ENCODE data around the gene ZNF324. TPM values are rescaled to one million over a fixed set of nuclear protein-coding genes. Genes with fewer than 3 reads are reported as not detected.
"Not testable (repeated sequence)": the region's sequence is repeated elsewhere in the genome, so short reads cannot be mapped to it uniquely, and the experiment has no call there.

ZNF324 gene
- total RNA-seq, 3 donors from 2014 or later (not counting 1 experiment from before 2014, with no cell fraction given), result 21.3 to 23.7 (median 23.3) TPM

- 100% methylated on average over 1 of the region's 2 CpGs for WGBS (ENCODE audit: insufficient coverage)
- peaks cover 3 to 4% of the 10 kb centered on the region in 2 donors for H3K4me1 Mint-ChIP-seq
- no peaks in the 10 kb centered on the region for H3K27me3 Mint-ChIP-seq (ENCODE audit: low read depth in 2 of 2)
- H3K27ac Mint-ChIP-seq, result no peak overlapping the region
- Histone ChIP-seq H3K27ac (ENCODE audit: low read length) (no peak overlapping the region), H3K4me1 (ENCODE audit: control insufficient read depth, insufficient read depth, low read length) (peaks cover 4% of the 10 kb centered on the region), H3K9me3 (ENCODE audit: control insufficient read depth, insufficient read depth, low read length) (peaks cover 88% of the 10 kb centered on the region), H3K36me3 (ENCODE audit: control insufficient read depth, insufficient read depth, low read length) (peaks cover 31% of the 10 kb centered on the region), H3K4me3 (ENCODE audit: low read length) (no peak overlapping the region), H3K27me3 (ENCODE audit: control insufficient read depth, insufficient read depth, low read length) (no peaks in the 10 kb centered on the region)
- peaks cover 7 to 17% of the 10 kb centered on the region in 2 donors for H3K9me3 Mint-ChIP-seq
- no peak overlapping the region for H3K4me3 Mint-ChIP-seq
- DNase-seq, result no peak
- peaks cover 50% of the 10 kb centered on the region for H3K36me3 Mint-ChIP-seq
- TF ChIP-seq, protein P1, sequence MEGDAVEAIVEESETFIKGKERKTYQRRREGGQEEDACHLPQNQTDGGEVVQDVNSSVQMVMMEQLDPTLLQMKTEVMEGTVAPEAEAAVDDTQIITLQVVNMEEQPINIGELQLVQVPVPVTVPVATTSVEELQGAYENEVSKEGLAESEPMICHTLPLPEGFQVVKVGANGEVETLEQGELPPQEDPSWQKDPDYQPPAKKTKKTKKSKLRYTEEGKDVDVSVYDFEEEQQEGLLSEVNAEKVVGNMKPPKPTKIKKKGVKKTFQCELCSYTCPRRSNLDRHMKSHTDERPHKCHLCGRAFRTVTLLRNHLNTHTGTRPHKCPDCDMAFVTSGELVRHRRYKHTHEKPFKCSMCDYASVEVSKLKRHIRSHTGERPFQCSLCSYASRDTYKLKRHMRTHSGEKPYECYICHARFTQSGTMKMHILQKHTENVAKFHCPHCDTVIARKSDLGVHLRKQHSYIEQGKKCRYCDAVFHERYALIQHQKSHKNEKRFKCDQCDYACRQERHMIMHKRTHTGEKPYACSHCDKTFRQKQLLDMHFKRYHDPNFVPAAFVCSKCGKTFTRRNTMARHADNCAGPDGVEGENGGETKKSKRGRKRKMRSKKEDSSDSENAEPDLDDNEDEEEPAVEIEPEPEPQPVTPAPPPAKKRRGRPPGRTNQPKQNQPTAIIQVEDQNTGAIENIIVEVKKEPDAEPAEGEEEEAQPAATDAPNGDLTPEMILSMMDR (IDR thresholded peaks at IDR 0.05), result no peak
- no peak for ATAC-seq
- intact Hi-C loops (cut with micrococcal nuclease), result no loop called here
Measured at GRCh38 chr19:58434217-58434616, 32.7 kb upstream of the ZNF324 start.

- Histone ChIP-seq H3K36me3 (ENCODE audit: control insufficient read depth, insufficient read depth, low read length) (peaks cover 18% of the 10 kb centered on the region), H3K4me1 (ENCODE audit: control insufficient read depth, insufficient read depth, low read length) (peaks cover 19% of the 10 kb centered on the region), H3K27ac (ENCODE audit: low read length) (peak within 1 kb of the TSS; percentile 87), H3K27me3 (ENCODE audit: control insufficient read depth, insufficient read depth, low read length) (no peaks in the 10 kb centered on the region), H3K4me3 (ENCODE audit: low read length) (peak within 1 kb of the TSS; percentile 60), H3K9me3 (ENCODE audit: control insufficient read depth, insufficient read depth, low read length) (peaks cover 40% of the 10 kb centered on the region)
- DNase-seq (peak; percentile 92 to 99), ATAC-seq (peak; percentile 94 to 98 (median 96))
- Mint-ChIP-seq H3K4me3 (peak within 1 kb of the TSS; percentile 98), H3K4me1 (peaks cover 25 to 27% of the 10 kb centered on the region in 2 donors), H3K9me3 (peaks cover 10 to 15% of the 10 kb centered on the region in 2 donors), H3K27ac (peak within 1 kb of the TSS; percentile 97 to 98), H3K36me3 (peaks cover 34% of the 10 kb centered on the region), H3K27me3 (ENCODE audit: low read depth in 2 of 2) (peaks cover 0 to 6% of the 10 kb centered on the region in 2 donors)
- intact Hi-C loops (cut with micrococcal nuclease), result loop anchor here (1.0 to 2.0 kb wide), 6 partner anchors 11 to 59 kb away; partner anchors contain the start of genes RPS5, ZNF324B and ZNF837
- 7% methylated on average over 59 of the region's 59 CpGs for WGBS (ENCODE audit: insufficient coverage)
- TF ChIP-seq, protein P1 (IDR thresholded peaks at IDR 0.05), result no peak
Measured at GRCh38 chr19:58439576-58440554, 27.0 kb upstream of the ZNF324 start, which contains the start of gene ZNF132. TSS of gene ZNF132 (minus strand) at chr19:58440153. CDS start at chr19:58439821, 332 bp downstream.

GRCh38 chr19:58440556-58440955 lies 26.3 kb upstream of the ZNF324 start:
- TF ChIP-seq, protein P1 (IDR thresholded peaks at IDR 0.05), result no peak
- intact Hi-C loops (cut with micrococcal nuclease), result loop anchor here (1.0 to 2.0 kb wide), 6 partner anchors 11 to 59 kb away; partner anchors contain the start of genes RPS5, ZNF324B and ZNF837
- H3K36me3 Mint-ChIP-seq, result peaks cover 27% of the 10 kb centered on the region
- peak overlapping the region; percentile 60 for H3K4me3 ChIP-seq (ENCODE audit: low read length)
- H3K4me1 ChIP-seq (ENCODE audit: control insufficient read depth, insufficient read depth, low read length), result peaks cover 19% of the 10 kb centered on the region
- WGBS (ENCODE audit: insufficient coverage), result 19% methylated on average over 31 of the region's 31 CpGs
- H3K4me3 Mint-ChIP-seq, result peak overlapping the region; percentile 98
- no peaks in the 10 kb centered on the region for H3K27me3 ChIP-seq (ENCODE audit: control insufficient read depth, insufficient read depth, low read length)
- peak overlapping the region; percentile 97 to 98 for H3K27ac Mint-ChIP-seq
- peaks cover 25 to 27% of the 10 kb centered on the region in 2 donors for H3K4me1 Mint-ChIP-seq
- H3K9me3 Mint-ChIP-seq, result peaks cover 10 to 15% of the 10 kb centered on the region in 2 donors
- no peak for DNase-seq
- no peak for ATAC-seq
- H3K27me3 Mint-ChIP-seq (ENCODE audit: low read depth in 2 of 2), result peaks cover 0 to 6% of the 10 kb centered on the region in 2 donors
- H3K36me3 ChIP-seq (ENCODE audit: control insufficient read depth, insufficient read depth, low read length), result peaks cover 11% of the 10 kb centered on the region
- H3K9me3 ChIP-seq (ENCODE audit: control insufficient read depth, insufficient read depth, low read length), result peaks cover 33% of the 10 kb centered on the region
- peak overlapping the region; percentile 87 for H3K27ac ChIP-seq (ENCODE audit: low read length)

- ATAC-seq; DNase-seq; H3K36me3 Mint-ChIP-seq; H3K27ac Mint-ChIP-seq; H3K27me3 ChIP-seq (ENCODE audit: control insufficient read depth, insufficient read depth, low read length); H3K27ac ChIP-seq (ENCODE audit: low read length); H3K4me3 Mint-ChIP-seq; H3K9me3 Mint-ChIP-seq; H3K4me3 ChIP-seq (ENCODE audit: low read length); H3K36me3 ChIP-seq (ENCODE audit: control insufficient read depth, insufficient read depth, low read length); intact Hi-C loops (cut with micrococcal nuclease): not testable (repeated sequence)
- H3K4me1 ChIP-seq (ENCODE audit: control insufficient read depth, insufficient read depth, low read length), result peaks cover 19% of the 10 kb centered on the region
- H3K9me3 ChIP-seq (ENCODE audit: control insufficient read depth, insufficient read depth, low read length), result peaks cover 16% of the 10 kb centered on the region
- Mint-ChIP-seq H3K4me1 (peaks cover 25 to 27% of the 10 kb centered on the region in 2 donors), H3K27me3 (ENCODE audit: low read depth in 2 of 2) (peaks cover 14% of the 10 kb centered on the region in 2 donors)
- 87% methylated on average over 7 of the region's 7 CpGs for WGBS (ENCODE audit: insufficient coverage)
Measured at GRCh38 chr19:58442986-58443385, 23.9 kb upstream of the ZNF324 start.

DNA sequence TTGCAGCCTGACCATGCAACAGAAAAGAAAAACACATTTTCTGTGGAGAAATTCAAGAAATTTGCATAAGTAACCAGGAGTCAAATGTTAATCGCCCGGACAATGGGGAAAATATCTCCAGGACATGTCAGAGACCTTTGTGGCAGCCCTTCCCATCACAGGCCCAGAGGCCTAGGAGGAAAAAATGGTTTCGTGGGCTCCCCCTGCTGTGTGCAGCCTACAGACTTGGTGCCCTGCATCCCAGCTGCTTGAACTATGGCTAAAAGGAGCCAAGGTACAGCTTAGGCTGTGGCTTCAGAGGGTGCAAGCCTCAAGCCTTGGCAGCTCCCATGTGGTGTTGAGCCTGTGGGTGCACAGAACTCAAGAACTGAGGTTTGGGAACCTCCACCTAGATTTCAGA lies 18.0 kb upstream of the ZNF324 start:
- H3K4me3 ChIP-seq (ENCODE audit: low read length); H3K36me3 Mint-ChIP-seq; ATAC-seq; H3K4me3 Mint-ChIP-seq; H3K27ac ChIP-seq (ENCODE audit: low read length); H3K9me3 Mint-ChIP-seq; H3K36me3 ChIP-seq (ENCODE audit: control insufficient read depth, insufficient read depth, low read length); H3K27ac Mint-ChIP-seq; H3K27me3 ChIP-seq (ENCODE audit: control insufficient read depth, insufficient read depth, low read length); intact Hi-C loops (cut with micrococcal nuclease); DNase-seq: not testable (repeated sequence)
- Mint-ChIP-seq H3K27me3 (ENCODE audit: low read depth in 2 of 2) (peaks cover 24 to 31% of the 10 kb centered on the region in 2 donors), H3K4me1 (peaks cover 19 to 26% of the 10 kb centered on the region in 2 donors)
- H3K9me3 ChIP-seq (ENCODE audit: control insufficient read depth, insufficient read depth, low read length), result peaks cover 11% of the 10 kb centered on the region
- peaks cover 15% of the 10 kb centered on the region for H3K4me1 ChIP-seq (ENCODE audit: control insufficient read depth, insufficient read depth, low read length)
- 79% methylated on average over 3 of the region's 3 CpGs for WGBS (ENCODE audit: insufficient coverage)
